Panc1 (cell line): Measurements from ENCODE around the gene UBE2E2. TPM values are rescaled to one million over a fixed set of nuclear protein-coding genes. Genes with fewer than 3 reads are reported as not detected.
"Not testable (repeated sequence)": the region's sequence is repeated elsewhere in the genome, so short reads cannot be mapped to it uniquely, and the experiment has no call there.

Experiments
- ATAC-seq: fragments of 200-7000 bp; cut with Tn5 transposase; 2 replicates; pipeline ENCODE4 v1.9.1; 2020; ENCODE audit warnings: mild to moderate bottlenecking, moderate library complexity
- BruUV-seq: library from RNA; stranded (reverse); fragments of 400-500 nt; replicated peaks from 2 replicates; lab custom pipeline; 2021; lab: Mats Ljungman, UMichigan
- CTCF ChIA-PET: fragments of 300-600 bp; sonication (Branson Sonifier 250); formaldehyde crosslinking; loops from one replicate; lab custom pipeline; 2022; ENCODE audit warnings: antibody characterized with exemption; lab: Charles Lee
- POLR2A ChIA-PET: fragments of 300-600 bp; sonication (Branson Sonifier 250); formaldehyde crosslinking; loops from one replicate; lab custom pipeline; 2022; ENCODE audit warnings: antibody characterized with exemption; lab: Charles Lee
- DNase-seq: peaks from one replicate; pipeline ENCODE4 v3.0.0-alpha.2; 2010; ENCODE audit warnings: low read depth, low spot score
- H3K27ac ChIP-seq: 2 replicates; pipeline ENCODE4 v1.5.1; 2011; ENCODE audit warnings: mild to moderate bottlenecking, low read length, inconsistent platforms
- H3K27me3 ChIP-seq: fragments of 200-500 bp; sonication (Bioruptor generic); 2 replicates; pipeline ENCODE4 v1.6.0; 2014; ENCODE audit warnings: low read length, inconsistent platforms; ENCODE audit not compliant: control insufficient read depth, insufficient read depth
- H3K36me3 ChIP-seq: fragments of 200-500 bp; sonication (Bioruptor generic); 2 replicates; pipeline ENCODE4 v1.5.1; 2014; ENCODE audit warnings: inconsistent platforms, mild to moderate bottlenecking, low read length, moderate library complexity; ENCODE audit not compliant: control insufficient read depth, insufficient read depth
- H3K4me1 ChIP-seq: 2 replicates; pipeline ENCODE4 v1.5.1; 2011; ENCODE audit warnings: inconsistent platforms, mild to moderate bottlenecking, low read length, moderate library complexity; ENCODE audit not compliant: control insufficient read depth, insufficient read depth
- H3K4me3 ChIP-seq, 2 experiments: 2 replicates each; pipeline ENCODE4 v1.5.1; 2011 to 2012; ENCODE audit warnings: low read depth in 2 of 2, low read length in 2 of 2, mild to moderate bottlenecking in 2 of 2, inconsistent platforms in 1 of 2, moderate library complexity in 1 of 2
- H3K9me3 ChIP-seq: fragments of 200-500 bp; sonication (Bioruptor generic); 2 replicates; pipeline ENCODE4 v1.5.1; 2014; ENCODE audit warnings: low read depth, mild to moderate bottlenecking, inconsistent platforms, low read length, moderate library complexity; ENCODE audit not compliant: control insufficient read depth, insufficient read depth
- CTCF ChIP-seq: fragments of 450-650 bp; IDR thresholded peaks from 2 replicates; pipeline ENCODE4 v1.5.1; 2017; ENCODE audit warnings: mild to moderate bottlenecking
- POLR2AphosphoS5 ChIP-seq: IDR thresholded peaks from 2 replicates; pipeline ENCODE4 v1.6.1; 2012; ENCODE audit warnings: mild to moderate bottlenecking, low read depth, low read length, moderate library complexity
- REST ChIP-seq, 2 experiments: IDR thresholded peaks; 2 replicates each; pipeline ENCODE4 v1.6.1; 2011 to 2012; ENCODE audit warnings: low read depth in 2 of 2, control low read depth in 1 of 2, low read length in 1 of 2, mild to moderate bottlenecking in 1 of 2, moderate library complexity in 1 of 2; ENCODE audit not compliant: insufficient read depth in 1 of 2
- SIN3A ChIP-seq: IDR thresholded peaks from 2 replicates; pipeline ENCODE4 v1.6.1; 2012; ENCODE audit warnings: low read depth, mild to moderate bottlenecking, low read length, moderate library complexity, borderline replicate concordance; ENCODE audit not compliant: insufficient read depth
- TCF7L2 ChIP-seq: IDR thresholded peaks from 2 replicates; pipeline ENCODE4 v1.6.1; 2011; ENCODE audit warnings: mild to moderate bottlenecking, low read depth, low read length, inconsistent platforms
- in situ Hi-C: cut with HindIII; loops from 2 replicates; pipeline ENCODE4 v1.10.0; 2016; ENCODE audit warnings: low sequenced_read_pairs, low pct_unique_long_range_greater_than_20kb
- intact Hi-C: fragments of 100-400 bp; cut with micrococcal nuclease; formaldehyde crosslinking; loops from one replicate; pipeline ENCODE4 v1.10.0; 2022; ENCODE audit not compliant: unreplicated experiment
- total RNA-seq: library from RNA; stranded (reverse); gene quantifications from one replicate; pipeline ENCODE4 v1.2.1, GENCODE V29; 2021; ENCODE audit not compliant: unreplicated experiment

UBE2E2 gene
- total RNA-seq, 1 experiment from 2014 or later, result 38.2 TPM

- Histone ChIP-seq H3K27ac (no peak overlapping the region), H3K4me3 (no peak overlapping the region), H3K4me1 (no peaks in the 10 kb centered on the region), H3K27me3 (no peaks in the 10 kb centered on the region), H3K36me3 (no peaks in the 10 kb centered on the region), H3K9me3 (no peaks in the 10 kb centered on the region)
- ChIA-PET POLR2A (no interaction called here), CTCF (no interaction called here)
- TF ChIP-seq POLR2AphosphoS5 (no peak), REST (IDR thresholded peaks at IDR 0.05; ENCODE audit: insufficient read depth in 1 of 2, low read depth in 2 of 2, low read length in 1 of 2) (no peak), CTCF (no peak), SIN3A (no peak)
- intact Hi-C loops (no loop called here), in situ Hi-C loops (no loop called here)
- ATAC-seq (no peak), DNase-seq (no peak)
- no TSS peak for BruUV-seq
Measured at GRCh38 chr3:23343509-23343908, 140.4 kb downstream of the UBE2E2 start.

GRCh38 chr3:23344886-23345285, 141.8 kb downstream of the UBE2E2 start:
- POLR2A ChIA-PET, result no interaction called here
- Histone ChIP-seq H3K4me3 (no peak overlapping the region), H3K4me1 (no peaks in the 10 kb centered on the region), H3K27me3 (no peaks in the 10 kb centered on the region), H3K27ac (no peak overlapping the region), H3K36me3 (no peaks in the 10 kb centered on the region), H3K9me3 (no peaks in the 10 kb centered on the region)
- CTCF ChIA-PET, result no interaction called here
- BruUV-seq, result no TSS peak
- in situ Hi-C loops, result no loop called here
- TF ChIP-seq POLR2AphosphoS5 (no peak), SIN3A (no peak), TCF7L2 (no peak), REST (IDR thresholded peaks at IDR 0.05; ENCODE audit: insufficient read depth in 1 of 2, low read depth in 2 of 2, low read length in 1 of 2) (no peak), CTCF (no peak)
- intact Hi-C loops, result no loop called here
- no peak for DNase-seq
- ATAC-seq, result no peak

- in situ Hi-C loops, DNase-seq, H3K27ac ChIP-seq, BruUV-seq, H3K9me3 ChIP-seq, POLR2A ChIA-PET, H3K4me3 ChIP-seq, H3K27me3 ChIP-seq, intact Hi-C loops, ATAC-seq, CTCF ChIA-PET, H3K4me1 ChIP-seq, H3K36me3 ChIP-seq: not testable (repeated sequence)
Measured at GRCh38 chr3:23349444-23349843, 146.3 kb downstream of the UBE2E2 start.
